K562 (cell line): ENCODE data around the gene SH3BGRL2. TPM values are rescaled to one million over a fixed set of nuclear protein-coding genes. Genes with fewer than 3 reads are reported as not detected.

ENCODE experiments used
- CGGBP1 ChIP-seq: fragments of 250-450 bp; sonication (Bioruptor Pico); IDR thresholded peaks from 2 replicates; pipeline ENCODE4 v1.9.0; 2021; ENCODE audit warnings: mild to moderate bottlenecking
- DDX20 ChIP-seq: fragments of 450-650 bp; IDR thresholded peaks from 2 replicates; pipeline ENCODE4 v1.6.1; 2016; ENCODE audit warnings: missing genetic modification characterization, low read depth, mild to moderate bottlenecking, missing compliant biosample characterization, moderate library complexity
- KAT8 ChIP-seq: fragments of 450-650 bp; IDR thresholded peaks from 2 replicates; pipeline ENCODE4 v1.6.1; 2016; ENCODE audit warnings: low read depth, mild to moderate bottlenecking
- KHSRP ChIP-seq: fragments of 450-650 bp; IDR thresholded peaks from 2 replicates; pipeline ENCODE4 v1.6.1; 2017
- L3MBTL2 ChIP-seq: fragments of 450-650 bp; IDR thresholded peaks from 2 replicates; pipeline ENCODE4 v1.6.1; 2016; ENCODE audit warnings: mild to moderate bottlenecking, moderate library complexity
- MYC ChIP-seq, 2 experiments: fragments of 250-450 bp in 1 of 2; sonication (Bioruptor Pico) in 1 of 2; IDR thresholded peaks; 2 replicates each; pipeline versions ENCODE4 v1.5.1 to v1.6.1; 2012 to 2021; ENCODE audit warnings: low read depth in 2 of 2, borderline replicate concordance in 1 of 2, improper control_type of control experiment in 1 of 2, low read length in 1 of 2, mild to moderate bottlenecking in 1 of 2, moderate library complexity in 1 of 2
- NCOA6 ChIP-seq: fragments of 450-650 bp; IDR thresholded peaks from 2 replicates; pipeline ENCODE4 v1.6.1; 2017; ENCODE audit warnings: mild to moderate bottlenecking
- NR2F6 ChIP-seq: fragments of 450-650 bp; formaldehyde crosslinking; IDR thresholded peaks from 2 replicates; pipeline ENCODE4 v1.4.0; 2020; ENCODE audit warnings: mild to moderate bottlenecking
- PHB ChIP-seq: fragments of 250-450 bp; sonication (Bioruptor Pico); IDR thresholded peaks from 2 replicates; pipeline ENCODE4 v1.5.0; 2021
- PTTG1 ChIP-seq: fragments of 450-650 bp; IDR thresholded peaks from 2 replicates; pipeline ENCODE4 v1.6.1; 2016; ENCODE audit warnings: low read depth, mild to moderate bottlenecking, missing genetic modification characterization, missing compliant biosample characterization
- SAFB2 ChIP-seq: fragments of 200-400 bp; formaldehyde crosslinking; IDR thresholded peaks from 2 replicates; pipeline ENCODE4 v1.6.1; 2018; ENCODE audit warnings: borderline replicate concordance, low read length, low read depth, moderate library complexity; ENCODE audit not compliant: severe bottlenecking
- SOX6 ChIP-seq: fragments of 450-650 bp; IDR thresholded peaks from 2 replicates; pipeline ENCODE4 v1.6.1; 2014; ENCODE audit warnings: mild to moderate bottlenecking
- TAL1 ChIP-seq: fragments of 450-650 bp; IDR thresholded peaks from 2 replicates; pipeline ENCODE4 v1.6.1; 2016; ENCODE audit warnings: mild to moderate bottlenecking
- TBL1XR1 ChIP-seq, 2 experiments: IDR thresholded peaks; 2 replicates each; pipeline ENCODE4 v1.6.1; 2012; ENCODE audit warnings: improper control_type of control experiment in 2 of 2, low read length in 2 of 2, mild to moderate bottlenecking in 1 of 2
- TOE1 ChIP-seq, 2 experiments: fragments of 450-650 bp in 1 of 2; sonication (generic) in 1 of 2; formaldehyde crosslinking in 1 of 2; IDR thresholded peaks; 2 replicates each; pipeline versions ENCODE4 v1.7.1 to v1.8.0; 2016 to 2022; ENCODE audit warnings: borderline replicate concordance in 2 of 2, mild to moderate bottlenecking in 2 of 2, antibody characterized with exemption in 1 of 2, inconsistent platforms in 1 of 2, low read depth in 1 of 2, missing genetic modification reagents in 1 of 2, moderate library complexity in 1 of 2
- ZBTB1 ChIP-seq: sonication (generic); formaldehyde crosslinking; IDR thresholded peaks from 2 replicates; pipeline ENCODE4 v1.8.1; 2023; ENCODE audit warnings: missing genetic modification reagents, low read depth, mild to moderate bottlenecking, borderline replicate concordance
- ZNF175 ChIP-seq: fragments of 200-800 bp; sonication (Bioruptor generic); IDR thresholded peaks from 2 replicates; pipeline ENCODE4 v1.6.1; 2016; ENCODE audit warnings: low read depth, mild to moderate bottlenecking, missing genetic modification characterization, missing compliant biosample characterization
- ZNF212 ChIP-seq: fragments of 450-650 bp; formaldehyde crosslinking; IDR thresholded peaks from 2 replicates; pipeline ENCODE4 v1.4.0; 2020; ENCODE audit warnings: mild to moderate bottlenecking
- ZNF609 ChIP-seq: sonication (generic); formaldehyde crosslinking; IDR thresholded peaks from 2 replicates; pipeline ENCODE4 v1.8.1; 2023; ENCODE audit warnings: missing genetic modification reagents, mild to moderate bottlenecking, borderline replicate concordance
- ZNF740 ChIP-seq, 3 experiments: fragments of 200-800 bp in 1 of 3; sonication (Bioruptor generic) in 1 of 3; sonication (generic) in 1 of 3; formaldehyde crosslinking in 1 of 3; IDR thresholded peaks; 2 replicates each; pipeline versions ENCODE4 v1.6.1 to v1.8.0; 2016 to 2022; ENCODE audit warnings: mild to moderate bottlenecking in 2 of 3, missing compliant biosample characterization in 2 of 3, missing genetic modification characterization in 2 of 3, missing genetic modification reagents in 1 of 3
- polyA plus RNA-seq, 8 experiments: library from polyadenylated mRNA; depleted of rRNA in 4 of 8; stranded (reverse) in 5 of 8; unstranded in 3 of 8; fragments of >200 nt; fragmentation: Nextera tagmentation in 2 of 8; fragmentation: Illumina TruSeq in 1 of 8; extraction: Ambion mirVana in 2 of 8; extraction: Trizol in 1 of 8; gene quantifications; 2 replicates each; pipeline versions ENCODE4 v1.2.1 to v1.2.3, GENCODE V29; 2011 to 2014; ENCODE audit warnings: inconsistent platforms in 1 of 8, missing spikeins in 1 of 8
- total RNA-seq, 7 experiments: library from RNA; depleted of rRNA in 6 of 7; stranded (reverse); fragments of >200 nt in 6 of 7; fragmentation: Illumina TruSeq in 2 of 7; extraction: Trizol in 2 of 7; gene quantifications; 2 replicates each; pipeline versions ENCODE4 v1.2.1 to v1.2.3, GENCODE V29; 2011 to 2021; ENCODE audit warnings: low replicate concordance in 1 of 7

The SH3BGRL2 gene
- total and polyA plus RNA-seq, 9 of the 15 experiments (the other 6 are each of a cell fraction or from before 2014, with no cell fraction given): 4.4 to 12.1 (median 7.3) TPM

- TF ChIP-seq SOX6: peak; percentile 96
- no peak for TF ChIP-seq SAFB2
- TF ChIP-seq ZNF212: no peak
- TF ChIP-seq PHB (CRISPR knock-in tag): no peak
- TF ChIP-seq CGGBP1 (CRISPR knock-in tag): no peak
- TF ChIP-seq PTTG1 (tag): no peak
- TF ChIP-seq DDX20: no peak
- no peak for TF ChIP-seq ZNF740 (CRISPR knock-in tag; IDR thresholded peaks at IDR 0.05)
- TF ChIP-seq ZNF740 (tag; IDR thresholded peaks at IDR 0.05): no peak
- TF ChIP-seq MYC (IDR thresholded peaks at IDR 0.05; ENCODE audit: low read depth, low read length): peak; percentile 63
- no peak for TF ChIP-seq MYC (CRISPR knock-in tag; IDR thresholded peaks at IDR 0.05; ENCODE audit: borderline replicate concordance, low read depth)
- TF ChIP-seq NCOA6: no peak
- TF ChIP-seq TBL1XR1 (IDR thresholded peaks at IDR 0.05; ENCODE audit: low read length in 2 of 2): peak in 1 of 2 experiments; percentile 66; a peak in 1 of 4 replicates
- peak; percentile 76 for TF ChIP-seq L3MBTL2
- no peak for TF ChIP-seq KAT8
- TF ChIP-seq TAL1: peak; percentile 91
- no peak for TF ChIP-seq ZNF609 (CRISPR knock-in tag)
- no peak for TF ChIP-seq ZBTB1 (CRISPR knock-in tag)
- no peak for TF ChIP-seq ZNF175 (CRISPR knock-in tag)
- TF ChIP-seq NR2F6 (CRISPR knock-in tag): no peak
- no peak for TF ChIP-seq TOE1 (IDR thresholded peaks at IDR 0.05; ENCODE audit: borderline replicate concordance)
- no peak for TF ChIP-seq TOE1 (CRISPR knock-in tag; IDR thresholded peaks at IDR 0.05; ENCODE audit: borderline replicate concordance, low read depth)
- TF ChIP-seq KHSRP: no peak
Observed at GRCh38 chr6:79599725-79600259, 31.3 kb upstream of the SH3BGRL2 start (continued).
